Hepatocyte (in vitro differentiated cells): Measurements from ENCODE around the gene SHISA7. TPM values are rescaled to one million over a fixed set of nuclear protein-coding genes. Genes with fewer than 3 reads are reported as not detected.
"Not testable (repeated sequence)": the region's sequence is repeated elsewhere in the genome, so short reads cannot be mapped to it uniquely, and the experiment has no call there.

Experiments used
- DNase-seq: peaks from one replicate; pipeline ENCODE4 v3.0.0-alpha.2; 2016; ENCODE audit warnings: low spot score
- H2AFZ ChIP-seq: fragments of 200-600 bp; sonication (generic); 2 replicates; pipeline ENCODE4 v1.6.0; 2016; ENCODE audit warnings: antibody characterized with exemption, mild to moderate bottlenecking
- H3K27ac ChIP-seq: fragments of 200-600 bp; sonication (generic); 2 replicates; pipeline ENCODE4 v1.5.1; 2016; ENCODE audit warnings: mild to moderate bottlenecking
- H3K27me3 ChIP-seq: fragments of 200-600 bp; sonication (generic); 2 replicates; pipeline ENCODE4 v1.6.1; 2016
- H3K36me3 ChIP-seq: fragments of 200-600 bp; sonication (generic); replicated peaks from 2 replicates; pipeline ENCODE4 v1.5.1; 2016; ENCODE audit warnings: low read depth; ENCODE audit not compliant: insufficient read depth
- H3K4me1 ChIP-seq: fragments of 200-600 bp; sonication (generic); 2 replicates; pipeline ENCODE4 v1.5.1; 2016; ENCODE audit warnings: mild to moderate bottlenecking, moderate library complexity; ENCODE audit not compliant: insufficient read depth
- H3K4me2 ChIP-seq: fragments of 200-600 bp; sonication (generic); 2 replicates; pipeline ENCODE4 v1.6.0; 2016
- H3K4me3 ChIP-seq: fragments of 200-600 bp; sonication (generic); 2 replicates; pipeline ENCODE4 v1.5.1; 2016; ENCODE audit warnings: mild to moderate bottlenecking
- H3K79me2 ChIP-seq: fragments of 200-600 bp; sonication (generic); 2 replicates; pipeline ENCODE4 v1.6.0; 2017; ENCODE audit warnings: mild to moderate bottlenecking
- H3K9me2 ChIP-seq: fragments of 200-600 bp; sonication (generic); replicated peaks from 2 replicates; pipeline ENCODE4 v1.6.0; 2017; ENCODE audit warnings: mild to moderate bottlenecking; ENCODE audit not compliant: insufficient read depth
- H3K9me3 ChIP-seq: fragments of 200-600 bp; sonication (generic); 2 replicates; pipeline ENCODE4 v1.5.1; 2016; ENCODE audit warnings: low read depth, mild to moderate bottlenecking
- H4K20me1 ChIP-seq: fragments of 200-600 bp; sonication (generic); 2 replicates; pipeline ENCODE4 v1.6.0; 2016; ENCODE audit warnings: mild to moderate bottlenecking; ENCODE audit not compliant: insufficient read depth, poor library complexity, severe bottlenecking
- CTCF ChIP-seq: fragments of 200-600 bp; sonication (generic); IDR thresholded peaks from 2 replicates; pipeline ENCODE4 v1.5.1; 2016; ENCODE audit warnings: antibody characterized with exemption, mild to moderate bottlenecking; ENCODE audit not compliant: poor library complexity
- EZH2 ChIP-seq: fragments of 200-600 bp; sonication (generic); IDR thresholded peaks from 2 replicates; pipeline ENCODE4 v1.6.1; 2016; ENCODE audit warnings: antibody characterized with exemption, mild to moderate bottlenecking, borderline replicate concordance
- EZH2phosphoT487 ChIP-seq: fragments of 200-600 bp; sonication (generic); IDR thresholded peaks from one replicate; pipeline ENCODE4 v1.6.1; 2018; ENCODE audit warnings: antibody characterized with exemption, mild to moderate bottlenecking, low read depth, moderate library complexity; ENCODE audit not compliant: unreplicated experiment, severe bottlenecking
- WGBS: methylation state at CpG from one replicate; pipeline ENCODE4 v1.1.6; 2016; ENCODE audit warnings: low lambda C conversion rate; ENCODE audit errors: missing lambda C conversion rate; 5-methylcytosine and 5-hydroxymethylcytosine counted together
- polyA plus RNA-seq: library from polyadenylated mRNA; unstranded; fragments of >200 nt; fragmentation: Nextera tagmentation; extraction: Ambion mirVana; gene quantifications from 2 replicates; pipeline ENCODE4 v1.2.1, GENCODE V29; 2016
- total RNA-seq: library from RNA; depleted of rRNA; stranded (reverse); fragments of >200 nt; gene quantifications from 2 replicates; pipeline ENCODE4 v1.2.3, GENCODE V29; 2014

Gene SHISA7
- total and polyA plus RNA-seq, 2 experiments from 2014 or later, result not detected

DNA sequence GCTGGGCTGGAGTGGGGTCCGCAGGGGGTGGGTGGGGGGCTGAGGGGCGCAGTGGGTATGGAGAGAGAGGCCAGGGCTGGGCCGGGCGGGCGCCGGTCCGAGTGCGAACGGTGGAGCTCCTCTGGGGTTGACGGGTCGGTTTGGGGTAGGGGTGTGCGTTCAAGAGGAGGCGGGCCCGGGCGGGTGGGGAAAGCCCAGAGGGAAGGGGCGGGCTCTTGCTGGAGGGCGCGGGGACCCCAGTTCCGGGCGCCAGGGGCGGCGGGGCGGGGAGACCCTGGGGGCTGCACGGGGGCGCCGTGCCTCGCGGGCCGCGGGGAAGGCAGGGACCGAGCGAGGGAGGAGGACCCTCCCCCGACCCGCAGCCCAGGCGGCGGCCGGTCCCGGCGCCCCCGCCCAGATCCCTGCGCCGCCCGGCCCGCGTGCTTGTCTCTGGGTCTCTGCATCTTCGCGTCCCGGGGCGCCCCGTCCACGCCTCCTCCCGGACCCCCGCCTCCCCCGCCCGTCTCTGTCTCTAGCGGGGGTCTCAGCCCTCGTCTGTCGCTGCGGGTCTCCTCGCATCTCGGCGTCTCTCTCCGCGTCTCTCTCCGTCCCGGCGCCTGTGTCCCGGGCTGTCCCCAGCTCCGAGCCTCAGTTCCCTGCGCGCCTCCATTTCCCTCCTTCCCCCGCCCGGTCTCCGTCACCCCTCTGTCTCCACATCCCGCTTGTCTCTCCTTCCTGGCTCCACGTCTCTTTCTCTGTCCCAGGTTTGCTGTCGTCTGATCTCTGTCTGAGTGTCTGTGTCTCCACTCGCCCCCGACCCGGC lies 8.3 kb upstream of the SHISA7 start:
- no peak for DNase-seq
- H3K4me1 ChIP-seq, result peaks cover 11% of the 10 kb centered on the region
- H3K9me3 ChIP-seq, result no peaks in the 10 kb centered on the region
- peak overlapping the region; percentile 89 for H3K4me2 ChIP-seq
- TF ChIP-seq EZH2 (no peak), CTCF (no peak), EZH2phosphoT487 (peak; percentile 63)
- no peaks in the 10 kb centered on the region for H3K79me2 ChIP-seq
- no peaks in the 10 kb centered on the region for H4K20me1 ChIP-seq
- H3K9me2 ChIP-seq, result no peaks in the 10 kb centered on the region
- 2% methylated on average over 7 of the region's 80 CpGs for WGBS
- peaks cover 40% of the 10 kb centered on the region for H3K27me3 ChIP-seq
- H3K4me3 ChIP-seq, result no peak overlapping the region
- no peak overlapping the region for H3K27ac ChIP-seq
- no peaks in the 10 kb centered on the region for H3K36me3 ChIP-seq
- peak overlapping the region; percentile 15 for H2AFZ ChIP-seq

- 77% methylated on average over 7 of the region's 16 CpGs for WGBS
- H4K20me1 ChIP-seq, result no peaks in the 10 kb centered on the region
- H3K4me2 ChIP-seq, result no peak overlapping the region
- no peak overlapping the region for H2AFZ ChIP-seq
- H3K4me1 ChIP-seq, result peaks cover 11% of the 10 kb centered on the region
- H3K27ac ChIP-seq, result no peak overlapping the region
- no peaks in the 10 kb centered on the region for H3K9me2 ChIP-seq
- no peak for DNase-seq
- no peaks in the 10 kb centered on the region for H3K9me3 ChIP-seq
- H3K27me3 ChIP-seq, result peaks cover 54% of the 10 kb centered on the region
- H3K79me2 ChIP-seq, result no peaks in the 10 kb centered on the region
- no peak overlapping the region for H3K4me3 ChIP-seq
- no peak for TF ChIP-seq CTCF
- TF ChIP-seq EZH2, result no peak
- TF ChIP-seq EZH2phosphoT487, result no peak
- H3K36me3 ChIP-seq, result no peaks in the 10 kb centered on the region
Measured at GRCh38 chr19:55449469-55449868, 6.4 kb upstream of the SHISA7 start.

DNA sequence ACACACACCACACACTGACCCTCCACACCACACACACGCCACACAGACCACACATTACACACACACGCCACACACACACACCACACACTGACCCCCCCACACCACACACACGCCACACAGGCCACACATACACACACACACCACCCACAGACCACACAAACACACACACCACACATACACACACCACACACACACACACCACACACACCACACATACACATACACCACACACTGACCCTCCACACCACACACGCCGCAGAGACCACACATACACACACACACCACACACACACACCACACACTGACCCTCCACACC lies 5.0 kb upstream of the SHISA7 start:
- H2AFZ ChIP-seq, H3K79me2 ChIP-seq, H3K4me3 ChIP-seq, H3K9me2 ChIP-seq, H3K4me2 ChIP-seq, H3K27ac ChIP-seq, H4K20me1 ChIP-seq, H3K36me3 ChIP-seq, H3K9me3 ChIP-seq, DNase-seq: not testable (repeated sequence)
- 100% methylated on average over 2 of the region's 5 CpGs for WGBS
- Histone ChIP-seq H3K27me3 (peaks cover 67% of the 10 kb centered on the region), H3K4me1 (peaks cover 11% of the 10 kb centered on the region)

GRCh38 chr19:55447421-55448174 lies 4.5 kb upstream of the SHISA7 start:
- 31% methylated on average over 10 of the region's 16 CpGs for WGBS
- Histone ChIP-seq H3K36me3 (no peaks in the 10 kb centered on the region), H3K27me3 (peaks cover 67% of the 10 kb centered on the region), H3K9me3 (no peaks in the 10 kb centered on the region), H3K4me3 (no peak overlapping the region), H3K4me2 (no peak overlapping the region), H3K27ac (no peak overlapping the region), H3K4me1 (peaks cover 11% of the 10 kb centered on the region), H2AFZ (no peak overlapping the region), H3K79me2 (no peaks in the 10 kb centered on the region), H3K9me2 (no peaks in the 10 kb centered on the region), H4K20me1 (no peaks in the 10 kb centered on the region)
- TF ChIP-seq CTCF (no peak), EZH2phosphoT487 (no peak)
- no peak for DNase-seq
